ENCODE data around the gene CFAP69. TPM values are rescaled to one million over a fixed set of nuclear protein-coding genes. Genes with fewer than 3 reads are reported as not detected.

CFAP69 gene
- 1 to 10 TPM; 1.7 to 8.2 (median 3.8) TPM for total RNA-seq
- long read RNA-seq, partial matches to known transcripts = 0 of 1 reads
- long read RNA-seq, other reads (novel, unspliced or antisense) = 1 of 1 reads

GRCh38 chr7:90244909-90245851 lies at the start of gene CFAP69:
Gene CFAP69, plus strand, starts transcription at chr7:90245174. Its CDS starts 251 bp downstream, at chr7:90245425.
- peak; percentile 89 to 94 (median 92) for DNase-seq
- intact Hi-C loops (cut with DNase I) = no loop called here
- peak; percentile 98 to 99 (median 98) for ATAC-seq
- Histone ChIP-seq H3K27ac (peak within 1 kb of the TSS; percentile 13 to 49 (median 45)), H3K36me3 (no peaks in the 10 kb centered on the region), H3K4me3 (peak within 1 kb of the TSS; percentile 63 to 97 (median 95)), H3K27me3 (no peaks in the 10 kb centered on the region), H3K9me3 (no peaks in the 10 kb centered on the region), H3K4me1 (peaks cover 0 to 5% (median 0%) of the 10 kb centered on the region in 4 donors)
- WGBS (ENCODE audit: insufficient coverage, low coverage, low lambda C conversion rate, missing lambda C conversion rate) = under 1% methylated on average over 54 of the region's 59 CpGs
- TF ChIP-seq CTCF (IDR thresholded peaks at IDR 0.05) = peak in 3 of 4 donors; percentile 10 to 52 (median 19)
- TF ChIP-seq POLR2A (IDR thresholded peaks at IDR 0.05) = peak; percentile 43

- H3K27me3 ChIP-seq = no peaks in the 10 kb centered on the region
- no peaks in the 10 kb centered on the region for H3K36me3 ChIP-seq
- intact Hi-C loops (cut with DNase I) = no loop called here
- no peak overlapping the region for H3K27ac ChIP-seq
- no peaks in the 10 kb centered on the region for H3K9me3 ChIP-seq
- H3K4me3 ChIP-seq = no peak overlapping the region
- WGBS (ENCODE audit: insufficient coverage, low coverage, low lambda C conversion rate, missing lambda C conversion rate) = 88% methylated on average over 2 of the region's 2 CpGs
- H3K4me1 ChIP-seq = no peaks in the 10 kb centered on the region
- DNase-seq = no peak
- no peak for ATAC-seq
- TF ChIP-seq CTCF (IDR thresholded peaks at IDR 0.05) = no peak
- TF ChIP-seq POLR2A (IDR thresholded peaks at IDR 0.05) = no peak
Observed at GRCh38 chr7:90201500-90202195, 43.3 kb upstream of the CFAP69 start.

- Histone ChIP-seq H3K4me1 (peaks cover 0 to 4% (median 0%) of the 10 kb centered on the region in 4 donors), H3K27ac (no peak overlapping the region), H3K27me3 (no peaks in the 10 kb centered on the region), H3K4me3 (no peak overlapping the region), H3K36me3 (no peaks in the 10 kb centered on the region), H3K9me3 (no peaks in the 10 kb centered on the region)
- WGBS (ENCODE audit: insufficient coverage, low coverage, low lambda C conversion rate, missing lambda C conversion rate) = no CpG with 5 or more reads among the region's 1 CpG
- ATAC-seq (no peak), DNase-seq (no peak)
- TF ChIP-seq POLR2A (IDR thresholded peaks at IDR 0.05) (no peak), CTCF (IDR thresholded peaks at IDR 0.05) (no peak)
- intact Hi-C loops (cut with DNase I) = no loop called here
Observed at GRCh38 chr7:90207956-90208355, 37.0 kb upstream of the CFAP69 start.

GRCh38 chr7:90209776-90210175 lies 35.2 kb upstream of the CFAP69 start:
- 50% methylated on average over 1 of the region's 1 CpG for WGBS (ENCODE audit: insufficient coverage, low coverage, low lambda C conversion rate, missing lambda C conversion rate)
- Histone ChIP-seq H3K27ac (no peak overlapping the region), H3K4me3 (no peak overlapping the region), H3K27me3 (no peaks in the 10 kb centered on the region), H3K4me1 (peaks cover 0 to 7% (median 2%) of the 10 kb centered on the region in 4 donors), H3K9me3 (no peaks in the 10 kb centered on the region), H3K36me3 (no peaks in the 10 kb centered on the region)
- TF ChIP-seq CTCF (IDR thresholded peaks at IDR 0.05) = no peak
- TF ChIP-seq POLR2A (IDR thresholded peaks at IDR 0.05) = no peak
- DNase-seq = no peak
- ATAC-seq = no peak
- intact Hi-C loops (cut with DNase I) = no loop called here
